GM10847 (cell line): ENCODE measurements around the gene ARSJ.

Experiments
- POLR2A ChIP-seq: IDR thresholded peaks from 2 replicates; pipeline ENCODE4 v1.6.1; 2011; ENCODE audit not compliant: insufficient read length; ENCODE audit errors: extremely low read depth

Gene ARSJ

GRCh38 chr4:113893546-113893945 lies 85.9 kb downstream of the ARSJ start:
- TF ChIP-seq POLR2A: no peak

GRCh38 chr4:113888006-113888405 lies 91.4 kb downstream of the ARSJ start:
- TF ChIP-seq POLR2A: no peak

DNA sequence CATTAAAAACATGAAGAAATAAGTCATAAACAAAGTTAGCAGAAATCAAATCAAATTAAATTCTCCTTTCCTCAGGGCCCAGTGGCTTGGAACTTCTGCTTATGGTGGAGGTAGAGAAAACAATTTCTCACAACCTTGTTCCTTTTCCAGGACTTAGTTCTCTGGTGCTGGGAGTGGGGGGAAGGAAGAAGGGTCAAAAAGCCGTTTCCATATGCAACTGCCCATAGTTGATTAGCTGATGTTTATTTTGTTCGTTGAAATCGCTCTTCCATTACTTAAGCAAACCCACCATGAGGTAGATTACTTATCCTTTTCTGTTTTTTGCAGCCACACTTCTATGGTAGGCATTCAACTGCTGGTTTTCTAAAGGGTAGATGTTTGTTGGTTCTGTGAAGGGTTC lies 94.2 kb downstream of the ARSJ start:
- no peak for TF ChIP-seq POLR2A

- TF ChIP-seq POLR2A: no peak
Observed at GRCh38 chr4:113884655-113885054, 94.8 kb downstream of the ARSJ start.

GRCh38 chr4:113882668-113883067 lies 96.8 kb downstream of the ARSJ start:
- no peak for TF ChIP-seq POLR2A

- TF ChIP-seq POLR2A: no peak
Observed at GRCh38 chr4:113881256-113881655, 98.2 kb downstream of the ARSJ start.

GRCh38 chr4:113880240-113881028 lies 99.0 kb downstream of the ARSJ start:
- no peak for TF ChIP-seq POLR2A

DNA sequence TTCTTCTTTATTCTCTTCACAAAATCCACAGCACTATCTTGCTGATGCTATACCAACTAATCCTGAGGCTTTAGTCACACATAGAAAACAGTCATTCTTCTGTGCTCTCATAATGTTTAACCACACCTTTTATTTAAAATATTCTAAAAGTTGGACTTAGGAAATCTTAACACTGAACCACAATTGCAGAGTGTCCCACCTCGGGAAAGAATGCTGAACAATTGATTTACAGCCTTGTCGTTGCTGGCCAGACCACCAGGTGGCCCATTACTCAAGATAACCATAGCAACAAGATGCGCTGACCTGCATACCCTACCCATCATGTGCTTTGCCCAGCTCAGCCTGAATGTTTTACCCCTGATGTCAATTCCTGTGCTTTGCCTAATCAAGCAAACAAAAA lies 100.8 kb downstream of the ARSJ start:
- TF ChIP-seq POLR2A: no peak

DNA sequence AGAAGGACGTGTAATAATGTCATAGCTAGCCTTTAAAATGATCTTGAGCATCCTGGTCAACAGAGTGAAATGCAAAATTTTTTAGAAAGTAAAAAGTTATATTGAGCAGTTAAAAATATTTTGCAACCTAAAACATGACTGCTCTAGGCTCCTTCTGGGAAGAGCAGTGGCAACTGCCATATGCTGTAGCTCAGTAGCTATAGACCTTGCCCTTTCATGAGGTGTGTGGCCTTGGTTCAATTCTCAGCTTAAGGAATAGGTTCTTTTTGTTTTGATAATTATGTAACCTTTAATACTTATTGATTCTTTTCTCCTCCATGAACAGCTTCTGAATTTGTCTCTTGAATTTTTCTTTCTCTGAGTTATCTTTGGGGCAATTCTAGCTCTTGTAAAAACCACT lies 105.0 kb downstream of the ARSJ start:
- no peak for TF ChIP-seq POLR2A

DNA sequence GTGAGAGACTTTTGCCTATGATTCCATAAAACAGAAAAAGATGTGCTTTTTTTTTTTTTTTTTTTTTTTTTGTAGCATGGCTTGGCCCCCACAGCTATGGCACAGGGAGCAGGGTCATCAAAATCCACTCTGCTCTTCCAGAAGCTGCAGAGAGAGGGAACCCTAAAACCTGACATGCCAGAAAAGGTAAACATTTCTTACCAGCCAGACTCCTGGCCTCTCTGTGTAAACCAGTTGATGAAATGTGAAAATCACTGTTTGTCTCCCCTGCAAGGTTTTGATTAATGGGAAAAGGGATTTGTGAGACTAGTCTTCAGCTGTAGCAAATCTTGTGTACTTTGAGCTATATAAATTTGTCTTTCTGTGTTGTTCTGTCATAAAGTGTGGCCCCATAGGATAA lies 105.9 kb downstream of the ARSJ start:
- TF ChIP-seq POLR2A: no peak

GRCh38 chr4:113872426-113873260 lies 106.8 kb downstream of the ARSJ start:
- TF ChIP-seq POLR2A: no peak

DNA sequence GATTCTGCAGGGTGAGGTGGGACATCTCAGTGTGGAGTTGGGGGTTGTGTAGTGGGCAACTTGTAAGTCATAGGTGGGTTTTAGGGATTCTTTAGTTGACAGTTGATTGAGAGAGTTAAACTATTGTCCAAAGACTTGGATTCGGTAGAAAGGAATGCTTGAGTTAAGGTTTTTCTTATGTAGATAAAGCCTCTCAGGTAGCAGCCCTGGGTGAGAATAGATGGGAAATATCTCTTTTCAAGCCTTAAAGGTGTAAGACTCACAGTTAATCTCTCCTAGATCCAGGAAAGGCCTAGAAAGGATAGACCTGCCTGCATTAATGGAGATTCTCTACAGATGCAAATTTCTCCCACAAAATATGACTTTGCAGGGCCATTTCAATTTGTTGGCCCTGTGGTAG lies 108.4 kb downstream of the ARSJ start:
- no peak for TF ChIP-seq POLR2A

GRCh38 chr4:113869743-113870375 lies 109.6 kb downstream of the ARSJ start:
- TF ChIP-seq POLR2A: no peak

DNA sequence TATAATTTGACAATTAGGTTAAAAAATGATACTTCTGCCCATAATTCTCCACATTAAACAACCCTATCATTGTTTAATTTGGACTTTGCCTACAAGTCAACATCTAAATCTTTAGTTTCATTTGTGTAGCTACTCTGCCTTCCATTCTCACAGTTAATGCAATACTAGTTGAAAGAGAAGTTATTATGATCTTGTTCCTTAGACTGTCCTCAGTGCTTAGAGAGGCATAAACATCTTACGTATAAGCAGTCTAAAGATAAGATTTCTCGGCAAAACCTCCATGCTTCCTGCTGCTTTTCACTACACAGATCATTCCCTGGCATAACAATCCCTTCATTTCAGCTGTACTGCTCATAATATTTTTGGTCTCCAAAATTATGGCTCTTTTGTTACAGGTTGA lies 112.8 kb downstream of the ARSJ start:
- no peak for TF ChIP-seq POLR2A

DNA sequence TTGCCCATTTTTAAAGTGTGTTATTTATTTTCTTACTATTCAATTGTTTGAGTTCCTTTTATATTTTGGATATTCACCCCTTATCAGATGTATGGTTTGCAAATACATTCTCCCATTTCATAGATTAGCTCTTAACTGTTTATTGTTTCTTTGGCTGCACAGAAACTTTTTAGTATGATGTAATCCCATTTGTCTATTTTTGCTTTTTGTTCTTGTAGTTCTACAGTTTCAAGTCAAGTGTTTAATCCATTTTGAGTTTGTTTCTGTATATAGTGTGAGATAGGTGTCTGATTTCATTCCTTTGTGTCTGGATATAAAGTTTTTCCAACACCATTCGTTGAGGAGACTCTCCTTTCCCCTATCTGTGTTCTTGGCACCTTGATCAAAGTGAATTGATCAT lies 120.5 kb downstream of the ARSJ start:
- TF ChIP-seq POLR2A: no peak

DNA sequence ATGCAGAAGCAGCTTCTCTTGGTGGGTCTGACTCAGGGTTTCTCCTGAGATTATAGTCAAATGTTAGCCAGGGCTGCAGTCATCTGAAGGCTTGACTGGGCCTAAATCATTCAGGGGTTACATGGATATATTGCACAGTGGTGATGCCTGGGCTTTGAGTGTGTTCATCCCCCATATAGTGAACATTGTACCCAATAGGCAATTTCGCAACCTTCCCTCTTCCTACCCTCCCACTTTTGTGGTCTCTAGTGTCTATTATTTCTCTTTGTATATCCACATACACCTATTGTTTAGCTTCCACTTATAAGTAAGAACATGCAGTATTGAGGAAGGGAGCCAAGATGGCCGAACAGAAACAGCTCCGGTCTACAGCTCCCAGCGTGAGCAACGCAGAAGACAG lies 127.6 kb downstream of the ARSJ start:
- TF ChIP-seq POLR2A: no peak
